CD4-positive, alpha-beta T cell treated with Interleukin-10 for 1 hour (primary cell): ENCODE results near the gene BSCL2.
"Not testable (repeated sequence)": the region's sequence is repeated elsewhere in the genome, so short reads cannot be mapped to it uniquely, and the experiment has no call there.

ENCODE experiments used
- DNase-seq: peaks from one replicate; pipeline ENCODE4 v3.0.0-alpha.2; 2020

BSCL2 gene

DNA sequence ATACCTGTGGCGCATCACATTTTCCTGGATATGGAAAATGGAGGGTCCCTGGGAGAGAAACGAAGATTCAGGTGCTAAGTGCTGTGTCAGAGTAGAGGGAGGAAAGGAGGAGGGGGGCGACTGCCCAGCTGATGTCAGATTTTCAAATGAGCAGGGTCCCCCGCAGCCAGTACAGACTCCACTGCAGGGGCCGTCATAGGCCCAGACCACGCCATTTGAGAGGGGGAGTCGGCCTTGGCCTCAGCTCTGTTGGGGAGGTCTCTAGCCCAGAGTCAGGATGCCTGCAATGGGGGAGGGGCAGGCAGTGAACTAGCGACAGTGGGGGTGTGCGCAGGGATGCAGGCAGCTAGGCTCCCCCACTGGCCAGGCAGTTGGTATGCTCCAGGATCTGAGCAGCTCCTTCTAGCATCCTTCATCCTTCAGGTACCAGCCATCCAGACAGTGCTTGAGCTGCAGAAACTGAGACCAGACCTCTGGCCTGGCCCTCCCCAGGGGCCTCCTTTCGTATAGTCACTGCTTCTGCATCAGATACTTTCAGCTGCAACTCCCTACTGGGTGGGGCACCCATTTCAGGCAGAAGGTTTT lies at the start of gene BSCL2, which contains the start of gene GNG3:
TSS of gene BSCL2 (minus strand) at position 148 of the 585 bp plus-strand sequence. CDS start 229 bp downstream, outside the sequence.
TSS of gene GNG3 (plus strand) at position 400 of the 585 bp plus-strand sequence. CDS start 620 bp downstream, outside the sequence.
- no peak for DNase-seq

DNA sequence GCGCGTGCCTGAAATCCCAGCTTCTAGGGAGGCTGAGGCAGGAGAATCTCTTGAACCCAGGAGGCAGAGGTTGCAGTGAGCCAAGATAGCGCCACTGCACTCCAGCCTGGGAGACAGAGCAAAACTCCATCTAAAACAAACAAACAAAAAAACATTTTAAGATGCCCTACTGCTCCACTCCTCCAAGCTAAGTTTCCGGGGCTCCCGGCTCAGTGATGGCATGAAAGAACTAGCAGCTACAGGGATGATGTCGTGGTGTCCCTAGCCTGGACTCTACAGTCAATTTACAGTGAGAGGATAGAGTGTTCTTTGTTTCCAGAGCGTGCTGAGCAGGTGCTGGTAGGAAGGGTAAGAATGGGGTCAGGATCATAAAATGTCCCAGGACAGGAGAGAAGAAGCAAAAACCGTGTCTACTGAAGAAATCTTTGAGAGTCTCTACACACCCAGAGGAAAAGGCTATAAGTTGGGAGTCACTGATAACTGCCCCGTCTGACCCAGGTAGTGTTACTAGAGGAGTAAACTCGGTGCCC lies 47.9 kb upstream of the BSCL2 start:
- no peak for DNase-seq

DNA sequence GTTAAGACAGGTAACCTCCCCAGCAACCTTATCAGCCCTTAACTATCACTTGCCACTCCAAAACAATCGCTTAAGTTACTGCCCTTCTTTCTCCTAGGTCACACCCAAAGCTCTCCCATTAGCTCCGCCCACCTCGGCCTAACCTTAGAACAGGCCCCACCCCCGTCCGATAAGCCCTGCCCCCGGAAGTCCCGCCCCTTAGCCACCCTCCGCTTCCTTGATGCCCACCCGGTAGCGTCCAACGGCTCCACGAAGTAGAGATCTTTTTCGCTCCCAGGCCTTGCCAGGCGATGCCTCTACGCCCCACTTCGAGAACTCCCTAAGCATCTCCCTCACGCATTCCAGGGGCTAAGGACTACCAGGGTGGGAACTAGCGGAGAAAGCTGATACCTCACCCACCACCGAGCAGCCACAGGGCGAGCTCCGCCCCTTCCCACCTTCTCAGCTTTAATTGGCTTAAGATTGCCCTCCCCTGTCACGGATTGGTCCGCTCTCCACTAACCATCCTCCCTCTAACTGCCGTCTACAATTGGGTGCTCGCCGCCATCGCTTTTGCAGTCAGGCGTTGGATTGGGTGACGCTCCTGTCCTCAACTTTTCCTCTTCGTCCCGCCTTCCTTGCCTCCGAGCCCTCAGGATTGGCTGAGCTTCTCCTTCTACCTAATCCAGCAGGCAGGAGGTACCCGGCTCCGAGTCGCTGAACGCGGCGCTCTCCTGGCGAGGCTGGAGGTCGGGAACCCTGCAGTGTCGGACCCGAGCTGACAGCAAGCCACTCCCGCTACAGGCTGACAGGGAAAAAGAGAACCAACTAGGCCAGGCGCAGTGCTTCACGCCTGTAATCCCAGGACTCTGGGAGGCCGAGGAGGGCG lies 46.7 kb upstream of the BSCL2 start, which contains the start of gene ZBTB3:
TSS of gene ZBTB3 (minus strand) at position 425 of the 868 bp plus-strand sequence. CDS start 496 bp downstream, outside the sequence.
- peak; percentile 99 for DNase-seq

DNA sequence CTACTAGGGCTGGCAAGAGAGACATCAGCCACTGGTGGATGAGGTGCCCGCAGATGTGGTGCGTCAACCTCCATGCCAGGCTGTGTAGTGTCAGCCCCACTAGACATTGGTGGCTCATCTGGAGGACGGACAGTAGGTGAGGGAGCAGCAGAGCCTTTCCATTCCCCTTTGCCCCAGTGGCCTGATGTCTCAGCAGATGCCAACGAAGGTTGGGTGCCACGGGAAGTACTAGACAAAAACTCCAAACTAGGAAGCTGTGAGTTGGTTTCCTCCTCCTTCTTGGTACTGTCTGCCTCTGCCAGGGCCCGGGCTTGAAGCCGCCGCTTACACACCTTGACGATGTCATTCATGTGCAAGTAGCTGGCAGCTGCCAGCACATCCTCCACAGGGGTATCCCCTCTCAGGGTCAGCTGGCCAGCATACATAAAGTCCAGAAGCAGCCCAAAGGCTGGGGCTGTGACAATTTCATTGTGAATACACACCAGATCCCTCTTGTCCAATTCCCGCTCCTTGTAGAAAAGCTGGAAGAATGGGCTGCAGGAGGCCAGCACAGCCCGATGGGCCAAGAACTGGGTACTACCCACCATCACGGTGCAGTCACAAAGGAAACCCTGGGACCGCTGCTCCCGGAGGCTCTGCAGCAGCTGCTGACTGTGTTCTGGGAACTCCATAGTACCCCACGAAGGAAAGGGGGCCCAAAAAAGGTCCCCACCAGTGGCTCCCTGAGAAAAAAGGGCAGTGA lies 45.9 kb upstream of the BSCL2 start:
- DNase-seq, result no peak

DNA sequence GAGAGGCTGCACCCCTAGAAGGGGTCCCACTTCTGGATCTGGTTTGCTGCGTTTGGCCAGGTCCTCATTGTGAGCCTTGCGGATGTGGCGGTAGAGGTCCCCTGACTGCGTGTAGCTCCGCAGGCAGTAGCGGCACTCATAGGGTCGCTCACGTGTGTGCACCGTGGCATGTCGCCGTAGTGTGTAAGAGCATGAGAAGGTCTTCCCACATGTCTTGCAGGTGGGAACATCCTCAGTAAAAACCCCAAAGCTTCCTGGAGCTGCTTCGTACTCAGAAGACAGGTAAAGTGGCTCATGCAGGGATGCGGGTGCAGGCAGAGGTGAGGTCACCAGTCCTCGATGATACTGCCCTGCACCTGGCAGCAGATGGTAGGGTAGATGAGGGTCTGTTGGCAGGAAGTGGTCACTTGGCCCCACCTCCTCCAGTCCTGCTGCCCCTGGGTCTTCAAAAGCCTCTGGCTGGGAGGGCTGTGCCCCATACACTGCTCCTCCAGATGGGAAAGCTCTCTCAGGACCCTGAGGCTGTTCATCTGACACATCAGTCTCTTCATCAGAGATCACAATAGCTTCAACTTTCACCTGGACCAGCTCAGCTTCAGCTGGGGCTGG lies 45.1 kb upstream of the BSCL2 start:
- no peak for DNase-seq

DNA sequence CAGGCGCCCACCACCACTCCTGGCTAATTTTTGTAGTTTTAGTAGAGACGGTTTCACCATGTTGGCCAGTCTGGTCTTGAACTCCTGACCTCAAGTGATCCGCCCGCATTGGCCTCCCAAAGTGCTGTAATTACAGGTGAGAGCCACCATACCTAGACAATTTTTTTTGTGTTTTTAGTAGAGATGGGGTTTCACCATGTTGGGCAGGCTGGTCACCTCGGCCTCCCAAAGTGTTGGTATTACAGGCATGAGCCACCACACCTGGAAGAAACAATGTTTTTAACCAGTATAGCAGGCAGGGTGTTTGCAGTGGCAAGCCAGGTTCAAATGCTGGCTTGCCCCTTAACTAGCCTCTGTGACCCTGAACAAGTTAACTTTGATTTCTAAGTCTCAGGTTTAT lies 42.7 kb upstream of the BSCL2 start:
- DNase-seq, result not testable (repeated sequence)

DNA sequence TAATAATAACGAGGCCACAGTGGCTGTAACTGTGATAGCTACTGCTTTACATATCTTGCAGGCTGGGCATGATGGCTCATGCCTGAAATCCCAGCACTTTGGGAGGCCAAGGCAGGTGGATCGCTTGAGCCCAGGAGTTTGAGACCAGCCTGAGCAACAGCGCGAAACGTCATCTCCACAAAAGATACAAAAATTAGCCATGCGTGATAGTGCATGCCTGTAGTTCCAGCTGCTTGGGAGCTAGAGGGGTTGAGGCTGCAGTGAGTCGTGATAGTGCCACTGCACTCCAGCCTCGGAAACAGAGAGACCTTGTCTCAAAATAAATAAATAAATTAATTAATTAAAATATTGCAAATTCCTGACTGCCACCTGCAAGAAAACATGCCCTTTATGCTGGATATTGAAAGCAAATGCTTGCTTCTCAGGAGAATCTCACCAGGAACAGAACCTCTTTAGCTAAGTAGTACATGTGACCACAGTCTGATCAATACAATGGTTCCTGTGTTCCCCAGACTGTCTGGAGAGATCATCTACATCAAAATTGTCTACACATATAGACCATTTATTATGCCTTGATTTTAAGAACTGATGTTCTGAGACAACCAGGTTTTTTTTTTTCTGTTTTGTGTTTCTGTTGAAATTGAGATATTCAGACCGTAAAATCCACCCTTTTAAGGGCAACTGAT lies 40.4 kb upstream of the BSCL2 start:
- DNase-seq, result no peak

DNA sequence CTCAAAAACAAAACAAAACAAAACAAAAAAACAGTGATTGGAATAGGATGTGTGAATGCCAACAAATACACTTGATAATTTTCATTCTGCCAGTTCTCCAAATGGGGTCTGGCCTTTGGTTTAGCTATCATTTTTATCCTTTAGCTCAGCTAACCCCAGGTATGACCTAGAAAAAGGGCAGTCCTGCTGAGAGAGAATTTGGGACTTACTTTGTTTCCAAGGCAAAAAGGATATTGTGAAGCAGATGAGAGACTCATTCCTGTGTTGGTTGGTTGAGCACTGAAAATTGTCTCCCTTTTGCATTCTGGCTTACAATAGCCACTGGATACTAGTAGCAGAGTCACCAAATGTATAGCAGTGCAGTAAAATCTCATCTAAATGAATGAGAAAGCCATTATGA lies 30.0 kb upstream of the BSCL2 start:
- no peak for DNase-seq

DNA sequence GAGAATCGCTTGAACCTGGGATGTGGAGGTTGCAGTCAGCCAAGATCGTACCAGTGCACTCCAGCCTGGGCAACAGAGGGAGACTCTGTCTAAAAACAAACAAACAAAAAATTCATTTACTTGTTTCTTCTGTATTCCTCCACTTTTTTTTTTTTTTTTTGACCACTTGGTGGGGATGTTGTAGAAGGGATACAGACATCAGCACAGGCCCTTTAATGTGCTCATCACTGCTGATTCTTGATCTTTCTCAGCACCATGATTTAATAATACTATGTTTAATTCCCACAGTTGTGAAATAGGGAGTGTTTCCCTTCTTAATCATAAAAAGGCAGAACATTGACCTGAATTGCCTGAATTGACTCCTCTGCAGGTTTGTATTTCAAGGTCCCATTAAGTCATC lies 25.6 kb upstream of the BSCL2 start:
- no peak for DNase-seq

DNA sequence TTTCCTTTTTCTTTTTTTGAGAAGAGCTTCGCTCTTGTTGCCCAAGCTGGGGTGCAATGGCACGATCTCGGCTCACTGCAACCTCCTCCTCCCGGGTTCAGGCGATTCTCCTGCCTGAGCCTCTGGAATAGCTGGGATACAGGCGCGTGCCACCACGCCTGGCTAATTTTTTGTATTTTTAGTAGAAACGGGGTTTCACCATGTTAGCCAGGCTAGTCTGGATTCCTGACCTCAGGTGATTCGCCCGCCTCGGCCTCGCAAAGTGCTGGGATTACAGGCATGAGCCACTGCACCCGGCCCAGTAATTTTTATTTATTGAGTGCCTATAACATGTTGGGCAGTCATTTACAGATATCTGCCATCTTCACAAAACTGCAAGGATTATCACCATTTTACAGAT lies 22.9 kb upstream of the BSCL2 start:
- not testable (repeated sequence) for DNase-seq

DNA sequence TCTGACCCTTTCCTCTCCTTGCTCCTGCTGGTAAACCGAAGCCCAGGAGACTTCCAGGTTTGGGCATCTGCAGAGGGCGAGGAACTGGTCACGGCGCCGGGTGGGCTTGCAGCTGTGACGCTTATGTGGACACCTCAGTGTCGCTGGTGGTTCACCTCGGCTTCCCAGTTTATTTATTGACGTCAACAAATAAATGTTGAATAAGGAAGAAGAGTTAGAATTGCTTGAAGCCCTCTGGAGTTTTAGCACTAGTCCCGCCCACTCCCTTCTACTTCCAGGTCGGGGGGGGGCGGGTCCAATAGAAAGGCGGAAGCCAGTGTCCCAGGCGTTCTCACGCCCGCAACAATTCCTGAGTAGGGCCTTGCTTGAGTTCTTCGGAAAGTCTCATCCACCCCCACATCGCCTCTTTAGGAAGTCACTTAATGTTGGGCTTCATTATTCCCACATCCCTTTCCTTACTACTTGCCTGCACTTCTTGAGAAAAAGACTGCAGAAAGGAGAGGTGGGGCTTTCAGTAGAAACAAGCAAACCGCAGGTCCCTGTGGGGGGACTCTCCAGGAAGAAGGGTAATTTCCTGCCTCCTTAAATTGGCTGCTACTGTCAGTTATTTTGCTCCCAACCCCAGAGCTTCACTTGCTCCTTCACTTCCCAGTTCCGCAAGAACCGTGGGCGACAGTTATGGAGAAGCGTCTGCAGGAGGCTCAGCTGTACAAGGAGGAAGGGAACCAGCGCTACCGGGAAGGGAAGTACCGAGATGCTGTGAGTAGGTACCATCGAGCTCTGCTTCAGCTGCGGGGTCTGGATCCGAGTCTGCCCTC lies 21.2 kb upstream of the BSCL2 start, which contains the start of gene TTC9C:
TSS of gene TTC9C (plus strand) at position 316 of the 818 bp plus-strand sequence. CDS start at position 679, 363 bp downstream.
- DNase-seq, result peak; percentile 84

DNA sequence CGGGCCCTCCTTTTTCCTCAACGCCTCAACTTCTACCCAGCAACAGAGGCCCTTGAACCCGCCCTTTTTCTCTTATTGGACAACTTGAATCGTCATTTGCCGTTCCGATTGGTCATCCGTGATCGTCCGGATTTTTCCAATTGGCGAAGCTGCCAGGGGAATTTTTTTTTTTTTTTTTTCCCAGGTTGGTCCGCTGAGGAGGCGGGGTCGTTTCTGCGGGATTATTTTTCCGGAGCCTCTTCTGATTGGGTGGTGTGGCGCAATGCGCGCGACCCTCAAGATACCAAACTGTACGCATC lies 20.6 kb upstream of the BSCL2 start:
- peak; percentile 96 for DNase-seq

DNA sequence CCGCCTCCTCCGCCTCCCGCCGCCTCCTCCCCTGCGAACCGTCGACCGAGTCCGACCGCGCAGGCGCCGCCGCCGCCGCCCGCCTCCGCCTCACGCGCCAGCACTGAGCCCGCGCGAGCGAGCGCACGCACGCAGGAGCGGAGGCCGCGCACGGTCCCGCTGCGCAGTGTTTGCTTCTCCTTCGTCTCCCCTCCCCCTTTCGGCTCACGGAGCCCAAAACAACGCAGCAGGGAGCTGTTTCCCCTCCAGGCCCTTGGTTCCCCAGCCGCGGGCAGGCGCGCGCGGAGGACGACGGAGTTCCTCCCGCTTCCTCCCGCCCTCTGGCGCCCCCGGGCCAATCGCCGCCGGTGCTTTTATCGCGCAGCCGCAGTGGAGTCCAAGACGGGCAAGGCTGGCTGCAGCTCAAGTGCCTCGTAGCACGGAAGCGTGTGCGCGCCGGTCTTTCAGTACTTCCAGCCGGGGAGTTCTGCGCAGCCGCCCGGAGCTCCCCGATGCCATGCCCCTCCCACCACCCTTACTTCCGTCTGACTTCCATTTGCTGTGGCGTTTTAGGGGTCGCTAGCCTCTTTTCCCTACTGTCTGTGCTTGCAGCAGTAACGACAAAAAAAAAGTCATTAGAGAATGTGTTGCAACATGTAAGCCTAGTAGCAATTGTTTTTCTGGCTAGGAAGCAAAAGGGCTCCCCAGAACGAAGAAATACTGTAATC lies 20.1 kb upstream of the BSCL2 start, which contains the start of gene HNRNPUL2:
TSS of gene HNRNPUL2 (minus strand) at position 293 of the 707 bp plus-strand sequence. CDS start 301 bp downstream, outside the sequence.
- DNase-seq, result peak; percentile 99

DNA sequence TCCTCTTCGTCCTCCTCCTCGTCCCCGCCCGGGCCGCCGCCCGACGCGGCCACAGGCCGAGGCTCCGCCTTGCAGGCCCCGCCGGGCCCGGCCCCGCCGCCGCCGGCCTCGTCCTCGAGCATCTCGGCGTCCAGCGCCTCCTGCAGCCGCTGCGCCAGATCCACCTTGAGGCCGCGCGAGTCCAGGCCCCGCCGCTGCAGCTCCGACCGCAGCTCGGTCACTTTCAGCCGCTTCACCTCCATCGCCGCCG lies 19.6 kb upstream of the BSCL2 start:
- no peak for DNase-seq

DNA sequence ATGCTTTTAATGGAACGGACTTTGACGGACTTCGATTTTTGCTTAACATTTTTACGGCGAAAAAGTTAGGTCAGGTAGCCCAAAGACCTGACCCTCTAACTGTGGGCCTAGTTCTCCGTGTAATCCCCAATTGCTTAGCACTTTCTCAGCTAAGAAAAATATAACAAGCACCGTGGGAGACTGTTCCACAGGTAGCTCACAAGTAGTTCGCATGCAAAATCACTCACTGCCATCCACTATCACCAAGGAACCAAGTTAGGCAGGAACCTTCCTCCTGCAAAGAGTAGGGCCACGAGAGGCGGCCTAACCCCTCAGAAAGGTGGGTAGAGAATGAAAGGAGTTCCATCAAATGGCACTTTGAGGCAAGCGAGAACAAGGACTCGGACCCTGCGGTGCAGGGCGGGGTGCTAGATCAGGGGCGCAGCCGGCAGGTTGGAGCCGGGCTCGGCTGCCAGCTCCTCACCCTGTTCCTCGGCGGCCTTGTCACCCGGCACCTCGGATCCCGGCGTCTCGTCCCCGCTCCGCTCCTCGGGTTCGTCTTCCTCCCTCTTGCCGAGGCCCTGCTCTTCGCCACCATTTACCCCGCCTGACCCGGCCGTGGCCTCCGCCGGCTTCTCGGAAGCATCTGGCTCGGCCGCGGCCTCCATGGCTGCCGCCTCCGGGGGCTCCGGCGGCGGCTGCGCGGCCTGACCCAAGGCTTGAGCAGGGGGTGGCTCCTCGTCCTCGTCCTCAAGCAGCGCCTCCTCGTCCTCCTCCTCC lies 19.1 kb upstream of the BSCL2 start:
- no peak for DNase-seq

DNA sequence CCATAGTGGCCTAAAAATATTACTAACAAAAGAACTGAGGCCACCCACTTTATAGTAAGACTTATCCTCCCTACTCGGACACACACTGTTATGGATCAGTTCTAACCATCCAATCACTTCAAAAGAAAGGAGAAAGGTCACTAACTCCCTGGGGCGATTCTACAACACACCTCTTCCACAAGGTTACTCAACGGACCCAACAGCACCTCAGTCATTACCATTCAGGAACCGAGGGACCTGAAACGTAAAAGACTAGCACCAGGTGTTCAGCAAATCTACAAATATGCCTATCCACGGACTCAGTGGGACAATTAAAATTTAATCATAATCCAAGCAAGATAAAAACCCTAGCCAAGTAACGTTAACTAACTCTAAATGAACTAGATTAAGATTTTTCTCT lies 18.4 kb upstream of the BSCL2 start:
- DNase-seq, result no peak

DNA sequence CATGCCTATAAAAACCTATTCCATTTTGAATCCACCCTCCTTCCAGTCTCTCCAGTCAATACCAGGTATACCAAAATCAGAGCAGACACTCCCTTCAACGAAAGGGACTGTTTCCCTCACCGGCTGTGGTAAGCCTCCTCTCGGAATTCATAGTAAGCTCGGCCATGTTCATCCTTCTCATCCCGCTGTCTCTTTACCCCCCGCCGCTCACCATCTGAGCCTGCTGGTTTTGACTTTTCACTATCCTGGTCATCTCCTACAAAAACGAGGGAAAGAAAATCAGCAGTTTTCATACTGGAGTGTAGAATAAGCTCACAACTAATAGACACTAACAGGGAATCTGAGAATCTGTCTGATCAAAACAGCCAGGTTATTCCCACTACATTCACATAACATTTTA lies 16.9 kb upstream of the BSCL2 start:
- no peak for DNase-seq

DNA sequence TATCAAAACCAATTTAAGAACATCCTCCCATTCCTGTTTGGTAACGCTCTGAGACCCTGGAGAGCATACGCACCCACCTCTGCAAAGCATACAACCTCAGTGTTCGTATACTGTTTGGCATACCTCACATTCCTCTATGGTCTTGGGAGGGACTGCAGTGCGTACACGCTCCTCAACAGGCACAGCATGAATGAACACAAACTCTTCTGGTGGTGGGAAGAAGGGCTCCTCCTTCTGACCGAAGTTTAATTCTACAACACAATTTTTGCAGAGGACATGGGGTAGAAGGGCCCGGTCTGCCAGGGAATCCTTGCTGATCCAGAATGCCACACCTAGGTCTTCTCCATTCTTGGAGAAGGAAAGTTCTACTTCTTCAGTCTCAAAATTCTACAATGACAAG lies 14.8 kb upstream of the BSCL2 start:
- no peak for DNase-seq

DNA sequence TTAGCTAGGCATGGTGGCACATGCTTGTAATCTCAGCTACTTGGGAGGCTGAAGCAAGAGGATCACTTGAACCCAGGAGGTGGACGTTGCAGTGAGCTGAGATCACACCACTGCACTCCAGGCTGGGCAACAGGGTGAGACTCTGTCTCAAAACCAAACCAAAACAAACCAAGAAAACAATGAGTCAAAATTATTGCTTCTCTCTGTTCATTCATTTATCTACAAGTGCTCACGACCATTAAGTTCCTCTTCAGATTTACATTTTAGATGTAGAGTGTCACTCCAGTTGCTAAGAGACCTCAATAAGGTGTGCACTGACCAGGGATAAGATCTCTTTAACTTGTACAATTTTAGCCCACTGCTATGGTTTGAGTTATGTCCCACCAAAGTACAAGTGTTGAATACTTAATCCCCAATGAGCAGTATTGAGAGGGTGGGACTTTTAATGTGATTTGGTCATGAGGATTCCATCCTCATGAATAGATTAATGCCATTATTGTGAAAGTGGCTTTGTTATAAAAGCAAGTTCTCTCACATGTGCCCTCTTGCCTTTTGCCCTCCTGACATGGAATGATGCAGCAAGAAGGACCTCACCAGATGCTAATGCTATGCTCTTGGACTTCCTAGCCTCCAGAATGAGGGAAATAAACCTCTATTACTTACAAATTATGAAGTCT lies 12.2 kb upstream of the BSCL2 start:
- DNase-seq, result no peak
